ENCODE measurements around the gene ETFA. TPM values are rescaled to one million over a fixed set of nuclear protein-coding genes. Genes with fewer than 3 reads are reported as not detected.

The ETFA gene
- total RNA-seq, 4 donors from 2014 or later: 179 to 261 (median 227) TPM

DNA sequence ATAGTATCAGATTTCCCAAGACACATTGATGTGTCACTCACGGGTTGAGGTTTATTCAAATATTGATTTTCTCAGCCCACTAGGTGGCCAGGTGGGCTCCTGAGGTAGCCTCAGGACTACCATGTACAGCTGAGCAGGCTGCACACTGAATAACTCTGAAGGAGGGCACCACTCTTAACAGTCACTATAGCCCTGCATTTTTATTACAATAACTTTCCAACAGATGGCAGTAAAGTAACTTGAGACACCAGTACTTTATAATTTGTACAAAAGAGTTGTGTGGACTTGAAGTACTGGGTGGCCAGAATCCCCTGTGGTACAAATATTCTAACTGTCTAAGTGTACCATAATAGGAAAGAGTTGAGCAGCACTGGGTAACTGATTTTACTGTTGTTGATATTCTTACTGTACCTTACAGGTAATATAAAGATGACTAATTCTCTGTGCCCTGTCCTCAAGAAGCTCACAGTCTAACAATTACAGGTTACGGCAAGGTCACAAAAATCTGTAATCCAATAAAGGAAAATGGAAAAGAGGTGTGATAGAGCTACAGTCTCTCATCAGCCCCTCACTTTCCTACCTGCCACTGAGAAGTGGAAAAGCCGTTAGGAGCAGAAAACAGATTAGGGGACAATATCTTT is 76.0 kb downstream of the ETFA start:
- ATAC-seq (peak; percentile 39 to 93), DNase-seq (no peak)
- H3K27ac ChIP-seq: no peak overlapping the region
- in situ Hi-C loops (cut with MboI; ENCODE audit: low sequenced_read_pairs in 4 of 4) (no loop called here), intact Hi-C loops (cut with DNase I; ENCODE audit: low total_unique reads) (loop anchor here (1.0 to 10.0 kb wide), 3 partner anchors 45 to 629 kb away; no protein-coding TSS in a partner anchor)
- peaks cover 0 to 9% of the 10 kb centered on the region in 2 donors for H3K36me3 ChIP-seq
- H3K4me1 ChIP-seq: peaks cover 3 to 17% of the 10 kb centered on the region in 2 donors
- H3K9me3 ChIP-seq: no peaks in the 10 kb centered on the region
- TF ChIP-seq, protein P1, sequence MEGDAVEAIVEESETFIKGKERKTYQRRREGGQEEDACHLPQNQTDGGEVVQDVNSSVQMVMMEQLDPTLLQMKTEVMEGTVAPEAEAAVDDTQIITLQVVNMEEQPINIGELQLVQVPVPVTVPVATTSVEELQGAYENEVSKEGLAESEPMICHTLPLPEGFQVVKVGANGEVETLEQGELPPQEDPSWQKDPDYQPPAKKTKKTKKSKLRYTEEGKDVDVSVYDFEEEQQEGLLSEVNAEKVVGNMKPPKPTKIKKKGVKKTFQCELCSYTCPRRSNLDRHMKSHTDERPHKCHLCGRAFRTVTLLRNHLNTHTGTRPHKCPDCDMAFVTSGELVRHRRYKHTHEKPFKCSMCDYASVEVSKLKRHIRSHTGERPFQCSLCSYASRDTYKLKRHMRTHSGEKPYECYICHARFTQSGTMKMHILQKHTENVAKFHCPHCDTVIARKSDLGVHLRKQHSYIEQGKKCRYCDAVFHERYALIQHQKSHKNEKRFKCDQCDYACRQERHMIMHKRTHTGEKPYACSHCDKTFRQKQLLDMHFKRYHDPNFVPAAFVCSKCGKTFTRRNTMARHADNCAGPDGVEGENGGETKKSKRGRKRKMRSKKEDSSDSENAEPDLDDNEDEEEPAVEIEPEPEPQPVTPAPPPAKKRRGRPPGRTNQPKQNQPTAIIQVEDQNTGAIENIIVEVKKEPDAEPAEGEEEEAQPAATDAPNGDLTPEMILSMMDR (IDR thresholded peaks at IDR 0.05 in 4 of 5, conservative IDR thresholded peaks at IDR 0.05 in 1 of 5): peak in 4 of 5 experiments; percentile 34 to 63 (median 42)
- no peak for TF ChIP-seq POLR2A (IDR thresholded peaks at IDR 0.05)
- H3K27me3 ChIP-seq: no peaks in the 10 kb centered on the region
- no peak overlapping the region for H3K4me3 ChIP-seq

- Histone ChIP-seq H3K27me3 (no peaks in the 10 kb centered on the region), H3K4me3 (no peak overlapping the region), H3K4me1 (peaks cover 5 to 8% of the 10 kb centered on the region in 2 donors), H3K9me3 (no peaks in the 10 kb centered on the region), H3K36me3 (peaks cover 0 to 9% of the 10 kb centered on the region in 2 donors), H3K27ac (no peak overlapping the region)
- ATAC-seq (no peak), DNase-seq (no peak)
- intact Hi-C loops (cut with DNase I; ENCODE audit: low total_unique reads) (loop anchor here (2.0 to 10.0 kb wide), 3 partner anchors 44 to 630 kb away; no protein-coding TSS in a partner anchor), in situ Hi-C loops (cut with MboI; ENCODE audit: low sequenced_read_pairs in 4 of 4) (no loop called here)
- TF ChIP-seq, protein P1 (IDR thresholded peaks at IDR 0.05 in 4 of 5, conservative IDR thresholded peaks at IDR 0.05 in 1 of 5): no peak
- TF ChIP-seq POLR2A (IDR thresholded peaks at IDR 0.05): no peak
These were observed 76.9 kb downstream of the ETFA start for GRCh38 chr15:76234337-76234889.

DNA sequence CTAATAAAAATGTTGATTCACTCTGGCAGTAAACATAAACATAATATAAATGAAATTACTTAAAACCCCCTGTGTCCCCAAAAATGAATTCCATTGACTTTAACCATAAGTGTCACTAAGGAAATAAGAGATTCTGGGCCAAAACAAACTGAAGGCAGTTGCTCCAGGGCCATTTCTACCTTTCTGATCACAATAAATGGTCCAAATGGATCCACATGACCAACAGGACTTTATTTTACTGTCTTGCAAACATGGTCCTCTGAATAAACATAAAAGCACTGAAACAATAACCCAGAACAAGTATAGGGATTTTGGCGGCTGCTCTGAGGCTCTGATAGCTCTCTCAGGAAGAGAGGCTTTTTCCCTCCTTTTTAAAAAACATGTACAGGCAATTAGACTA is 77.3 kb downstream of the ETFA start:
- TF ChIP-seq, protein P1 (IDR thresholded peaks at IDR 0.05 in 4 of 5, conservative IDR thresholded peaks at IDR 0.05 in 1 of 5): no peak
- TF ChIP-seq POLR2A (IDR thresholded peaks at IDR 0.05): no peak
- H3K9me3 ChIP-seq: no peaks in the 10 kb centered on the region
- in situ Hi-C loops (cut with MboI; ENCODE audit: low sequenced_read_pairs in 4 of 4) (no loop called here), intact Hi-C loops (cut with DNase I; ENCODE audit: low total_unique reads) (loop anchor here (2.0 to 10.0 kb wide), 3 partner anchors 43 to 631 kb away; no protein-coding TSS in a partner anchor)
- H3K4me3 ChIP-seq: no peak overlapping the region
- peaks cover 0 to 9% of the 10 kb centered on the region in 2 donors for H3K36me3 ChIP-seq
- no peak overlapping the region for H3K27ac ChIP-seq
- ATAC-seq: no peak
- H3K4me1 ChIP-seq: peaks cover 5 to 7% of the 10 kb centered on the region in 2 donors
- H3K27me3 ChIP-seq: no peaks in the 10 kb centered on the region
- no peak for DNase-seq

DNA sequence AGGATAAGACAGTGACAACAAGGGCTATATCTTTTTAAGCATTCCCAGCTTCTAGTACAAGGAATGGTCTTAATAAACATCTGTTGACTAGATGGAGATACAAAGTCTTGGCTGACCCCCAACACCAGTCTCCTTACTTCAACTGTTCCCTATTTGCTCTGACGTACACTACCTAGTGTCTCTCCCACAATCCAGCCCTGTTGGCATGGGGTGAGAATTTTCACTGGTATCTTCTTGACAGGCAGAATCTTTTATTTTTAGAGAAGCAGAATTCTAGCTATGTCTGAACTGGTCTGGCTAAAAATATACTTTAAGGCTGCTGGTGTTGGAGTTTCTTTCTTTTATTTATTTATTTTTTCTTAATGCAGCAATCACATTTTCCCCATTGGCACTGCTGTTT is 82.0 kb downstream of the ETFA start:
- TF ChIP-seq POLR2A (IDR thresholded peaks at IDR 0.05): no peak
- TF ChIP-seq, protein P1 (IDR thresholded peaks at IDR 0.05 in 4 of 5, conservative IDR thresholded peaks at IDR 0.05 in 1 of 5): no peak
- H3K27me3 ChIP-seq: no peaks in the 10 kb centered on the region
- ATAC-seq (no peak), DNase-seq (no peak)
- intact Hi-C loops (cut with DNase I; ENCODE audit: low total_unique reads) (no loop called here), in situ Hi-C loops (cut with MboI; ENCODE audit: low sequenced_read_pairs in 4 of 4) (no loop called here)
- no peaks in the 10 kb centered on the region for H3K9me3 ChIP-seq
- peaks cover 0 to 5% of the 10 kb centered on the region in 2 donors for H3K4me1 ChIP-seq
- H3K36me3 ChIP-seq: peaks cover 0 to 24% of the 10 kb centered on the region in 2 donors
- no peak overlapping the region for H3K27ac ChIP-seq
- no peak overlapping the region for H3K4me3 ChIP-seq

Measured in gastrocnemius medialis (tissue), 4 donors.